ENCODE results near the gene GPR160.
A peak's percentile ranks its signal among the peaks of the same experiment; 100 is the strongest.
"Not testable (repeated sequence)": the region's sequence is repeated elsewhere in the genome, so short reads cannot be mapped to it uniquely, and the experiment has no call there.

The GPR160 gene

GRCh38 chr3:170037463-170038433, at the start of gene GPR160:
TSS of gene GPR160 (plus strand) at chr3:170037995. CDS start at chr3:170083973, 45,978 bp downstream.
- peak in 25 of 56 donors; percentile 1 to 65 (median 17) for DNase-seq

DNA sequence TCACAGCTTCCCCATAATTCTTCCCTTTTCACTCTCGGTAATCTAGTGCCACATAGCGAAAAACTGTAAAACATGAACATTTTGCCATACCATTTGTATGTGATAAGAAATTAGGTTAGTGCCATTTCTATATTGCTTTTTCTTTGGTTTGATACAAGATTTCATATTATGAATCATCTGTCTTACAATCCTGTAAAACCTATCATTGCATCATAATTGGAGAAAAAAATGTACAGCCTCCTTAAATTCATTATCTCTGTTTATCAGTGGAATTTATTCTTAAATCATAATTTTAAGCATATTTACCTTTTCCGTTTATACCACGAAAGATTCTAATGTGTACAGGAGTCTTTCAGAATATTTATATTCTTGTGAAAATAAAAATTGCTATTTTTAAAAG, 47.4 kb upstream of the GPR160 start:
- DNase-seq: no peak

DNA sequence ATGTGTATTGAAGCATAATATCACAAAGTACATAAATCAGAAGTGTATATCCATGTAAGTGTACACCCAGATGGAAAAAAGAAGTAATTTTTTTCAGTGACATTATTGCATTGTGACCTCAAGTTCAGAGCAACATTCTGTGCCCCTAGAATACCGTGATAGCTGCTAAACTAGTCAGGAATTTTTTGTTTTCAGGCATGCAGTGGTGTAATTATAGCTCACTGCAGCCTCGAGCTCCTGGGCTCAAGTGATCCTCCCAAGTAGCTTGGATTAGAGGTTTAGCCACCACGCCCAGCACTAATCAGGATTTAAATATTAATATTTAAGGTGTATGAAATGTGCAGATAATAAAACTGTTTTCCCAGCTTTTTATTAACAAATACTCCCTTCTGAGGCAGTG, 45.6 kb upstream of the GPR160 start:
- DNase-seq: no peak

GRCh38 chr3:169992781-169993180, 45.0 kb upstream of the GPR160 start:
- DNase-seq: no peak

DNA sequence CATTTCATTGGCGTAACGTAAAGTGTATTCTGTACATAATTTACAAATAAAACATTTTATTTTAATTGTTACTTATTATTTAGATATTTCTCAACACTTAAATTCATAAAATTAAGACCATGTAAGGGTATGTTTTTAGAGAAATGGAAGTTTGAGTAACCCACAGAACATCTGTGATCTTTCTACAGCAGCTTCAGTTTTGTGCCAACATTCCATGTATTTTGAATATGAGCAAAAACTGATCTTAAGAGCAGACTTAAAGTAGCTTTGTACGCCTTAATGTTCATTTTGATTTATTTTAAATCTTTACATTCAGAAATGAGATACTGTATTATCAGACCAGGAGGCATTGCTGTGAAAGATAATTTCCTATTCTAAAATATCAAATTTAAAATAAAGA, 44.0 kb upstream of the GPR160 start:
- no peak for DNase-seq

DNA sequence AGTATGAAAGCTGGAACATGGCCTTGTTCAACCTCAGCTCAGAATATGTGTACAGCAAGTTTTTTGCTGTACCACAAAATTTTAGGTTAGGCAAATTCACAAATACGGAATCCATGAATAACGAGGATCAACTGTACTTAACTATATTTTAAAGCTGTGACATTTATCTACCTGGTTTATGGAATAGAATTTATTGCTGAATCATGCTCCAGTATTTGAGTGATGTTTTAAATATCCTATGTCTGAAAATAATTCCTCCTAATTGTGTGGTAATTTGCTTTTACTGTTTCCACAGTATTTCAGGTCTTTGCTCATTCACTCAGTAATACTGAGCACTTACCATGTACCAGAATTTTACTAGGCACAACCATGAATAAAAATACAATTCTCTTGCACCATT, 41.7 kb upstream of the GPR160 start:
- DNase-seq: no peak

DNA sequence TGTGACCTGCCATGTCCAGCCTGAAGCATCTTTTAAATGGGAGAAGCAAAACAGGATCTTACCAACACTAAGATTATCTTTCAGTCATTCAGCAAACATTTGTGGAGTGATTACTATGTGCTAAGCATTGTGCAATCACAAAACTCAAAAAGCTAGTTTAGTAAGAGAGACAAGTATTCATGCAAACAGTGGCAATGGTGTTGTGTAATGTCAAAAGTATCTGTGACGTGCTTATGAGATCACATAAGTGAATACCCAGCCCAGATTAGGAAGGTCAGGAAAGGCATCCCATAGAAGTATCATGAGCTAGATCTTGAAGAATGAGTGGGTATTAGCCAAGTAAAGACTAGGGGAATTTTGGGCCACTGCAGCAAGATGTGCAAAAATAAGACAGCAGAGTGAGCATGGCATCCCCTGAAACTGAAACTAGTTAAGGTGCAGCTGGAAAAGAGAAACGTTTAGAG, 39.1 kb upstream of the GPR160 start:
- DNase-seq: no peak

DNA sequence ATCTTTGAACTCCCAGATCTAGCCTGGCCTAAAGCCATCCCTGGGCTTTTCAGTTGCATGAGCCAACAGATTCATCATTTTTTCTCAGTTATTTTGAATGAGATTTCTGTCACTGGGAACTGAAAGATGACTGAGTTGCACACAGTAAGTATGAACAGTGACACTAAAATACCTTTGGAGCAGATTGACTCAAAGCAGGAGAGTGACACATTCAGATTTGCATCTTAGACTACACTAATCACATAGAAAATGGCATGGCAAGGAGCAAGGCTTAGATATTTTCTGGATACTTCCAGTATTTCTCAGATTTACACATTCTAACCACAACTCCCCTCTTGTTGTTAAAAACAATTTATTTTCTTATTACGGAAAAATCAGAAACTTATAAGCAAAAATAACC, 38.4 kb upstream of the GPR160 start:
- no peak for DNase-seq

DNA sequence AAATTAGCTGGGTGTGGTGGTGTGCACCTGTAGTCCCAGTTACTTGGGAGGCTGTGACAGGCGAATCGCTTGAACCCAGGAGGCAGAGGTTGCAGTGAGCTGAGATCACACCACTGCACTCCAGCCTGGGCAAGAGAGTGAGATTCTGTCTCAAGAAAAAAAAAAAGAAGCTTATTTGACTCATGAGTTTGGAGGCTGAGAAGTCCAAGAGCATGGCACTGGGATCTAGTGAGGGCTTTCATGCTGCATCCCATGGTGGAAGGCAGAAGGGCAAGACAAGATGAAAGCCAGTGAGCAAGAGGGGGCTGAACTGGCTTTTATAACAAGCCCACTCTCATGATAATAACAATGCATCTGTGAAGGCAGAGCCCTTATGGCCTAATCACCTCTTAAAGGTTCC, 37.7 kb upstream of the GPR160 start:
- no peak for DNase-seq

GRCh38 chr3:170002231-170002630, 35.6 kb upstream of the GPR160 start:
- no peak for DNase-seq

DNA sequence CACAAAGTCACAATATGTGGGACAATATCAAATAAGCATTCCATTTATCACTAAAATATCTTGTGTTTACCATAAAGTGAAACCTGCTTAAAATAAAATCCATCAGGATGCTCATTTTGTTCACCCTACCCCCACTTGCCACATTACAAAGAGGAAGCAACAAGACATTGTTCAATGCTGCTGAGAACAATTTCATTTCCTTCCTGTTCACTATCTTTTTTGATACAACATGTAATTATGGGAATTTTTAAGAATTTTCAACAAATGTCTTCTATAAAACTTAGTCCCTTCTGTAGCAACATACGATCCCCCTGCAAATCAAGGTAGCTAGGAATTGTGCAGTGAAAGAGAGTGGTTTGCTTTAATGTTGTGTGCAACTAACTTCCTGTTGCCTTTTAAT, 34.9 kb upstream of the GPR160 start:
- no peak for DNase-seq

- DNase-seq: no peak
Observed at GRCh38 chr3:170003881-170004356, 33.9 kb upstream of the GPR160 start.

DNA sequence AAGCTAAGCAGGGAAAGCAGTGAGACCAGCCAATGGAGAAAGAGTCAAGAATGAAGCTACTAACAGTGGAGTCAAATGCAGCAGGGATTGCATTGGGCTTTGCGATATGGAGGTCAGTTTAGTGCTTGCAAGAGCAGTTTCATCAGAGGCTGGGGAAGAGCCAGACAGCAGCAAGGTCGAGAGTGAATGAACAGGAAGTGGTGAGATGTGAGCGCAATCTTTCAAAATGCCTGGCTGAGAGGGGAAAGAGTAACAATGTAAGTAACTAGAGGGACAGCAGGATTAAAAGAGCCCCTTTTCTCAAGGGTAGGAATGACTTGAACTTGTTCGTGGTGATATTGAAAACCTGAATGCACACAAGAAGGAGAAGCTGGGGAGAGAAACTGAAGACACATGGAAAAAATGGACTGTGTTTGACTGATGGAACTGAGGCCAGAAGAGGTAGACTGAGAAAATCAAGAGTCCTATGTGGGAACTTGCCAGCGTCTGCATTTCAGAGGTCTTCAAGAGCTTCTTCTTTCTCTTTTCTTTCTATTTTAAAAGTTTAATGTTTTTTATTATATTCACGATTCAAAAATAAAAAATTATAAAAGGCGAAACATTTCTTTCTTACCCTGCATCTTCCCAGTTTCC, 30.6 kb upstream of the GPR160 start:
- DNase-seq: peak in 1 of 56 donors; percentile 9

- DNase-seq: no peak
Observed at GRCh38 chr3:170010498-170010897, 27.3 kb upstream of the GPR160 start.

GRCh38 chr3:170012683-170013400, 25.0 kb upstream of the GPR160 start:
- DNase-seq: no peak

DNA sequence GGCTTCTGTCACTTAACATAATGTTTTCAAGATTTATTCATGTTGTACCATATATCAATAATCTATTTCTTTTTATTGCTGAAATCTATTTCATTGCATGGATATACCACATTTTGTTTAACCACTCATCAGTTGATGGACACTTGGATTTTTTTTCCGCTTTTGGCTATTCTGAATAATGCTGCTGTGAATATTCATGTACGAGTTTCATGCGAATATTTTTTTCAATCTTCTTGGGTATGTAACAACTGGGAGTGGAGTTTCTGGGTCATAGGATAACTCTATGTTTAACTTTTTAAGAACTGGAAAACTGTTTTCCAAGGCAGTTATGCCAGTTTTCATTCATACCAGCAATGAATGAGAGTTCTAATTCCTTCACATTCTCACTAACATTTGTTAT, 21.7 kb upstream of the GPR160 start:
- DNase-seq: no peak

DNA sequence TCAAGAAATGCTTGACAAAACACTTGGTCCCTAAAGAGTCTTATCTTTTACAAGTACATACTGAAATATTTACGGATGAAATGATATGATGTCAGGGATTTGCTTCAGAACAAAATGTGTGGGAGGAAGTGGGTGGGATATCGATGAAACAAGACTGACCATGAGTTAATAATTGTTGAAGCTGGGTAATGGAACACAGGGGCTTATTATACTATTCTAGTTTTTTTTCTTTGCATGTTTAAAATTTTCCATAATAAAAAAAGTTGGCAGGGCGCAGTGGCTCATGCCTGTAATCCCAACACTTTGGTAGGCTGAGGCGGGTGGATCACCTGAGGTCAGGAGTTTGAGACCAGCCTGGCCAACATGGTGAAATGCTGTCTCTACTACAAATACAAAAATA, 18.5 kb upstream of the GPR160 start:
- not testable (repeated sequence) for DNase-seq

GRCh38 chr3:170021083-170021482, 16.7 kb upstream of the GPR160 start:
- no peak for DNase-seq

- DNase-seq: no peak
Observed at GRCh38 chr3:170022336-170022735, 15.5 kb upstream of the GPR160 start.

GRCh38 chr3:170023165-170023564, 14.6 kb upstream of the GPR160 start:
- DNase-seq: no peak

DNA sequence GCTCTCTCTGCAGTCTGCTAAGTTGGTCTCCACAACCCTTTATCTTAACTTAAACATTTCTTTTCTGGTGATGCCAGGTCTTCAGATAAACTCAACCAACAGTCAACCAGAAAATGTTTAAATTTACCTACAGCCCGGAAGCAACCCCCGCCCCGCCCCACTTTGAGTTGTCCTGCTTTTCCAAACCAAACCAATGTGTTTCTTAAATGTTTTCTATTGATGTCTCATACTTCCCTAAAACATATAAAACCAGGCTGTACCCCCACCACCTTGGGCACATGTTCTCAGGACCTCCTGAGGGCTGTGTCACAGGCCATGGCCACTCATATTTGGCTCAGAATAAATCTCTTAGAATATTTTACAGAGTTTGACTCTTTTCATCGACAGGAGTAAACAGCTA, 13.2 kb upstream of the GPR160 start:
- no peak for DNase-seq
